ENCODE measurements around the gene ACTR5.

The ACTR5 gene

DNA sequence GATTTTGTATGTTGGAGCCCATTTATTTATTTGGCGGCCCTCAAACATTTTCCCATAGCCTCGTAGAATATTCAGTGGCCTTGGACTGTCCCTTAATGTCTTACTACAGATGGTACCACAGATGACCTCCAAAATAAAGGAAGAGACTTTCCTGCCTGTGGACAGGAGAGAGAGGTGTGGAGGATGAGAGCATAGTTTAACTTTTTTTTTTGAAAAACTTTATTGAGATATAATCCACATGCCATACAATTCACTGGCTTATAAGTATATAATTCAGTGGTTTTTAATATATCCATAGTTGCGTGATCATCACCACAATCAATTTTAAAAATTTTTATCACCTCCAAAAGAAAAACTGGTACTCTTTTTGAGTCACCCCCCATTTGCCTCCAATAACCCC, 52.6 kb downstream of the ACTR5 start:
- Histone ChIP-seq H3K27me3 (ENCODE audit: control insufficient read depth, insufficient read depth, low read length, poor library complexity, severe bottlenecking) (peaks cover 4% of the 10 kb centered on the region), H3K4me3 (ENCODE audit: insufficient read depth, low read depth, low read length) (no peak overlapping the region), H3K36me3 (ENCODE audit: control insufficient read depth, insufficient read depth, low read length) (no peaks in the 10 kb centered on the region), H3K4me1 (ENCODE audit: control insufficient read depth, insufficient read depth, low read length) (peaks cover 12% of the 10 kb centered on the region), H3K9me3 (ENCODE audit: control insufficient read depth, low read length) (no peaks in the 10 kb centered on the region), H3K27ac (ENCODE audit: insufficient read depth, low read depth, low read length, poor library complexity, severe bottlenecking) (no peak overlapping the region)
- 94 to 98% methylated on average over 3 of the region's 3 CpGs for WGBS, 2 experiments

DNA sequence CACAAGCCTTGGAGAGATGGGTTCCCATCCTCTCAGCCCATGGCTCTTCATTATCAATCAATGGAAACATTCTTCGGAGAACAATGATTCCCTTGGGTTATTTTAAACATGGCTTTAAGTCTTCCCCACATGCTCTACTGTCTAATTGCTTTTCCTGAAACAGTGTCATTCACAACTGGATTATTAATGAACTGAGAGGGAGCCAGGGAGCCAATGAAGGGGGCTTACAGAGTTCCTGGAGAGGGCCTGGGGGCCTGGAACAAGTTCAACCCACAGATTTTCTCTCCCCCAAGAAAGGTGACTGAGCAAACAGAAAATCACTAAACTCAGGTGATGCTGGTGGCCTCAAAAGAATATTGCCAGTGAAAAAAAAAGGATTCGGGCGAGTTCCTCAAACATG, 56.0 kb downstream of the ACTR5 start:
- no peaks in the 10 kb centered on the region for H3K36me3 ChIP-seq (ENCODE audit: control insufficient read depth, insufficient read depth, low read length)
- H3K27ac ChIP-seq (ENCODE audit: insufficient read depth, low read depth, low read length, poor library complexity, severe bottlenecking), result peak overlapping the region; percentile 88
- peaks cover 28% of the 10 kb centered on the region for H3K4me1 ChIP-seq (ENCODE audit: control insufficient read depth, insufficient read depth, low read length)
- no peaks in the 10 kb centered on the region for H3K9me3 ChIP-seq (ENCODE audit: control insufficient read depth, low read length)
- H3K27me3 ChIP-seq (ENCODE audit: control insufficient read depth, insufficient read depth, low read length, poor library complexity, severe bottlenecking), result peaks cover 34% of the 10 kb centered on the region
- 31 to 43% methylated on average over 3 of the region's 3 CpGs for WGBS, 2 experiments
- H3K4me3 ChIP-seq (ENCODE audit: insufficient read depth, low read depth, low read length), result no peak overlapping the region

DNA sequence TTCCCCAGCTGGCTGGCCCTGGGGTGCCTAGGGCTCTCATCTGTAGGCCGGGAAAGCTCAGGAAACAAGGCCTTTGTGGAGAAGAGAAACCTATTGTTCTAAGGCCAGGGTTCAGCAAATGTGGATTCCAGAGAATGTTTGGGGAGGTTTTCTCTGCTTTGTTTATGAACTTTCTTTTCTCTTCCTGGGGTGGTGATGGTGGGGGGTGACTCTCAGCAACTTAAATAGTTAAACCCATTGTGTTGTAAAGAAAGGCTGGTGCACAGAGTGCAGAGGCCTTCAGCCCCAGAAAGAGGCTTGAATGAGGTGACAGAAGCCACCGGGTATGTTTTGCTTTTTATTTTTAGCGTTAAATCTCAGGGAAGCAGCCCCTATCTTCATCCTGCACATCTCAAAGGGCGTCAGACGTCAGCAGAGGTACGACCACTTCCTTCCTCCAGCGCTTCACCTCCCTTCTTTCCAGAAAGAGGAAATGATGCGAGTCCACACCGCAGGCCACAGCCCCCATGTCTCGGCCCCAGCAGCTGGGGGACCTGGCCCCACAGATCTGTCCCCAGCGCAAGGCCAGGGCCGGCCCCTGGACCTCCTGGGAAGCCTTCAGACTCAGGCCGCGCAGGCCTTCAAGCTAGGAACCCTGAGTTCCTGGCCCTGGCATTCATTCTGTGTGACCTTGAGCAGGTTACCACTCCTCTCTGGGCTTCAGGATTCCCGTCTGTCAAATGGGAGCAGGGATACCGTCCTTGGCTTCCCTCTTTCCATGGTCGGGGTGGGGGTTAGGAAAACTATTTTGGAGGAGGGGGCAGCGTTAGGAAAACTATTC, 56.6 kb downstream of the ACTR5 start:
- H3K27me3 ChIP-seq (ENCODE audit: control insufficient read depth, insufficient read depth, low read length, poor library complexity, severe bottlenecking), result peaks cover 34% of the 10 kb centered on the region
- H3K4me1 ChIP-seq (ENCODE audit: control insufficient read depth, insufficient read depth, low read length), result peaks cover 28% of the 10 kb centered on the region
- WGBS, 2 experiments, result 2 to 3% methylated on average over 18 of the region's 18 CpGs
- peak overlapping the region; percentile 88 for H3K27ac ChIP-seq (ENCODE audit: insufficient read depth, low read depth, low read length, poor library complexity, severe bottlenecking)
- peak overlapping the region; percentile 59 for H3K4me3 ChIP-seq (ENCODE audit: insufficient read depth, low read depth, low read length)
- no peaks in the 10 kb centered on the region for H3K9me3 ChIP-seq (ENCODE audit: control insufficient read depth, low read length)
- no peaks in the 10 kb centered on the region for H3K36me3 ChIP-seq (ENCODE audit: control insufficient read depth, insufficient read depth, low read length)

DNA sequence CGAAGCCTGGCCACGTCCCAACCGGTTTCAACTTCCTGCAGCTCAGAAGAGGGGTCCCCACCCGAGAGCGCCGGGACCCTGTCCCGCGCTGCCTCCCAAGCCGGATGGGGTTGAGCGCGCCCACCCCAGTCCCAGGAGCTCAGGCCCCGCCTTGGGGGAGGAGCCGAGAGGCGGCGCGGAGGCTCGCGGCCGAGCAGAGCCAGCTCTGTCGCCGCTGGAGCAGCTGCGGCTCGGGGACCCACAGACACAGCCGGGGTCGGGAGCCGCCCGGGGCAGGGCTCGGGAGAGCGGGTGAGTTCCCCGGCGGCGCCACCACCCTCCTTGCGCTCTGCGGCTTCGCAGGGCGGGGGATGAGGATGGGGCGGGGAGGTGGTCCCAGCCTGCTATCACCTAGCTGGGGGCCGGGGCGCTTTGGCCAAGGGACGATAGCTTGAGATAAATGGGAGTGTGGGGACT, 57.3 kb downstream of the ACTR5 start, which contains the start of gene PPP1R16B:
TSS of gene PPP1R16B (plus strand) at position 196 of the 456 bp plus-strand sequence. CDS start 30,229 bp downstream, outside the sequence.
- H3K27ac ChIP-seq (ENCODE audit: insufficient read depth, low read depth, low read length, poor library complexity, severe bottlenecking), result peak within 1 kb of the TSS; percentile 88
- 1% methylated on average over 40 of the region's 40 CpGs for WGBS, 2 experiments
- peaks cover 28% of the 10 kb centered on the region for H3K4me1 ChIP-seq (ENCODE audit: control insufficient read depth, insufficient read depth, low read length)
- H3K36me3 ChIP-seq (ENCODE audit: control insufficient read depth, insufficient read depth, low read length), result no peaks in the 10 kb centered on the region
- peaks cover 34% of the 10 kb centered on the region for H3K27me3 ChIP-seq (ENCODE audit: control insufficient read depth, insufficient read depth, low read length, poor library complexity, severe bottlenecking)
- H3K9me3 ChIP-seq (ENCODE audit: control insufficient read depth, low read length), result no peaks in the 10 kb centered on the region
- peak within 1 kb of the TSS; percentile 59 for H3K4me3 ChIP-seq (ENCODE audit: insufficient read depth, low read depth, low read length)

DNA sequence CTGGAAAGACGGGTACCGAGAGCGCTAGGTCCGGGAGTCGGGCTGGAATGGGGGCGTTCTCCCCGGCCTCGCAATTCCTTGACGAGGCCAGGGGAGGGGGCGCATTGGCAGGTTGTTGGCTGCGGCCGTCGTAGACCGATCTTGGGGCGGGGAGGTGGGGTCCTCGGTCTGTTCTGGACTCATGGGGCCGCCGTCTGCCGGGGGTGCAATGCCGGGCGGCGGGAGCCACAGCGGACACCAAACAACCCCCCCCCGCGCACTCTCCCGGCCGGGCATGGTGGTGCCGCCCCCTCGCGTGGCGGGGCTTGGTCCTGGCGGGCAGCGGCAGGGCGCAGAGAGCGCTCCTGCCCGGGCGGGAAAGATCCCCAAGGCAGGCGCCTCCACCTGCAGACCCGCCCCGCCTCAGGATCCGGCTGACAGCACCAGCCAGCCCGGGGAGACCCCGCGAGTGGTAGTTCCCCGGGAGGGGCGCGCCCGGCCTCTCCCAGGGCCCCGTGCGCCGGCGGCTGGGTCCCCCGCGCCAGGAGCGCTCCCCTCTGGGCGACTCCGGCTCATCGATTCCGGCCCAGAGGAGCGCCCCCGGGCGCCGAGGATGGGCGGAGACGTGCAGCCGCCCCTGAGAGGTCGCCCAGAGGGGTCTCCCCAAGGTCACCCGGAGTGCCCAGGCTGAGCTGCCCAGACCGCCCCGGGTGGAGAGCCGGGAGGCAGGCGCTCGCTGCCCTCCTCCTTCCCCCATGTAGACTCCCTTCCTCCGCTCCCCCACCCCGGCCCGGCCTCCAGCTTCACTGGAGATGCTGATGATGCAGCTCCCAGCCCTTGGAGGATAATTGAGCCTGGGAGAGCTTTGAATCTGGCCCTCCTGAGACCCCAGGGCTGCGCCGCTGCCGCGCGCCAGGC, 57.9 kb downstream of the ACTR5 start:
- Histone ChIP-seq H3K27me3 (ENCODE audit: control insufficient read depth, insufficient read depth, low read length, poor library complexity, severe bottlenecking) (peaks cover 34% of the 10 kb centered on the region), H3K9me3 (ENCODE audit: control insufficient read depth, low read length) (no peaks in the 10 kb centered on the region), H3K4me3 (ENCODE audit: insufficient read depth, low read depth, low read length) (peak overlapping the region; percentile 59), H3K36me3 (ENCODE audit: control insufficient read depth, insufficient read depth, low read length) (no peaks in the 10 kb centered on the region), H3K4me1 (ENCODE audit: control insufficient read depth, insufficient read depth, low read length) (peaks cover 28% of the 10 kb centered on the region), H3K27ac (ENCODE audit: insufficient read depth, low read depth, low read length, poor library complexity, severe bottlenecking) (no peak overlapping the region)
- 0 to 1% methylated on average over 81 of the region's 81 CpGs for WGBS, 2 experiments

DNA sequence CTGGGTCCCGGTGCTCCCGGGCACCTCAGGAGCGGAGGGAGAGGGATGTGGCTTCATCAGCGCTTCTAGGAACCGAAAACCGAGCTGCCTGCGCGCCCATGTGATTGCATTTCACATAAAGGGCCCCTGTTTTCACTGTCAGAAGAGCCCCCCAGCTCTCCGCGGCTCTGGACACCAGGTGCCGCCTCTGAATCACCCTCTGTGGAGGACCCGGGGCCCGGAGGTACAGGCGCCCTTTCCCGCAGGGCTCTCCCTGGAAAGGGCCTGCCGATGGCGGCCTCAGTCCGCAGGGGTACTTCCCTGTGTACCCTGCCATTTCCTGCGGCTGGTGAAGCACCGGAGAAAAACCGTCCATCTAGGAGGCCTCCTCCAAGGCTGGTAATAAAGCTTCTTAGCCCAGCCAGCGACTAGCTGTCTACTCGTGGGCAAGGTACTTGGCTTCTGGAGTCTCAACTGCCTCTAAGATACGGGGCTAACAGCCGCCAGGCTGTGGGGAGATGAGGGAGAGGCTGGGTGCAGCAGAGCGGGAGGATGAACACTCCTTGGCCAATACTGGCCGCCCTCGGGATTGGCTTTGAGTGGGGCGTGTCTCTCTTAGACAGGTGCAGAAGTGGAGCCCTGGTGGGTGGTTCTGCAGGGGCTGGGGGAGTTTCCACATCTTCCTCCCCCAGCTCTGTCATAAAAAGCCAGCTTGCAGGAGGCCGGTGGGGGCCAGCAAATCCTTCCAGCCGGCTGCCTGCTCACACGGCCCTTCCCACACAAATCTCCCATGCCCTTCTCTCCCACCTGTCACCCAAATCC, 58.8 kb downstream of the ACTR5 start:
- H3K27me3 ChIP-seq (ENCODE audit: control insufficient read depth, insufficient read depth, low read length, poor library complexity, severe bottlenecking), result peaks cover 34% of the 10 kb centered on the region
- no peaks in the 10 kb centered on the region for H3K36me3 ChIP-seq (ENCODE audit: control insufficient read depth, insufficient read depth, low read length)
- H3K4me1 ChIP-seq (ENCODE audit: control insufficient read depth, insufficient read depth, low read length), result peaks cover 28% of the 10 kb centered on the region
- H3K27ac ChIP-seq (ENCODE audit: insufficient read depth, low read depth, low read length, poor library complexity, severe bottlenecking), result no peak overlapping the region
- H3K4me3 ChIP-seq (ENCODE audit: insufficient read depth, low read depth, low read length), result peak overlapping the region; percentile 59
- no peaks in the 10 kb centered on the region for H3K9me3 ChIP-seq (ENCODE audit: control insufficient read depth, low read length)
- 16% methylated on average over 32 of the region's 32 CpGs for WGBS, 2 experiments

DNA sequence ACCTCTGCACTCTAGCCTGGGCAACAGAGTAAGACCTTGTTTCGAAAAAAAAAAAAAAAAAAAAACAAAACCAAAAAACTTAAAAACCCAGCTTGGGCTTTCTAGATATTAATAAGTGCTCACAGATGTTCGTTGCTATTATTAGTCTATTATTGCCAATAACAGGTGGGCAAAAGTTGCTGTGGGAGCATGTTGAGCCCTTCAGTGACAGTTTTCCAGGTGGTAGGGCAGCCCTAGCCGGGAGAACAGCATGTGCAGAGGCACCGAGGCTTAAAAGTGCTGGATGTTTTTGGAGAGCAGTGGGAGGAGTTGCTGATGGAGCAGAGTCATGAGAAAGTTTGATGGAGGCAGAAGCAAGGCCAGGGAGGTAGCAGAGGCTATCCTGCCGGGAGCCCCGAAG, 61.7 kb downstream of the ACTR5 start:
- WGBS, 2 experiments, result 82 to 83% methylated on average over 6 of the region's 6 CpGs
- H3K27ac ChIP-seq (ENCODE audit: insufficient read depth, low read depth, low read length, poor library complexity, severe bottlenecking), result no peak overlapping the region
- peaks cover 15% of the 10 kb centered on the region for H3K4me1 ChIP-seq (ENCODE audit: control insufficient read depth, insufficient read depth, low read length)
- no peak overlapping the region for H3K4me3 ChIP-seq (ENCODE audit: insufficient read depth, low read depth, low read length)
- H3K27me3 ChIP-seq (ENCODE audit: control insufficient read depth, insufficient read depth, low read length, poor library complexity, severe bottlenecking), result peaks cover 34% of the 10 kb centered on the region
- H3K9me3 ChIP-seq (ENCODE audit: control insufficient read depth, low read length), result no peaks in the 10 kb centered on the region
- H3K36me3 ChIP-seq (ENCODE audit: control insufficient read depth, insufficient read depth, low read length), result no peaks in the 10 kb centered on the region

DNA sequence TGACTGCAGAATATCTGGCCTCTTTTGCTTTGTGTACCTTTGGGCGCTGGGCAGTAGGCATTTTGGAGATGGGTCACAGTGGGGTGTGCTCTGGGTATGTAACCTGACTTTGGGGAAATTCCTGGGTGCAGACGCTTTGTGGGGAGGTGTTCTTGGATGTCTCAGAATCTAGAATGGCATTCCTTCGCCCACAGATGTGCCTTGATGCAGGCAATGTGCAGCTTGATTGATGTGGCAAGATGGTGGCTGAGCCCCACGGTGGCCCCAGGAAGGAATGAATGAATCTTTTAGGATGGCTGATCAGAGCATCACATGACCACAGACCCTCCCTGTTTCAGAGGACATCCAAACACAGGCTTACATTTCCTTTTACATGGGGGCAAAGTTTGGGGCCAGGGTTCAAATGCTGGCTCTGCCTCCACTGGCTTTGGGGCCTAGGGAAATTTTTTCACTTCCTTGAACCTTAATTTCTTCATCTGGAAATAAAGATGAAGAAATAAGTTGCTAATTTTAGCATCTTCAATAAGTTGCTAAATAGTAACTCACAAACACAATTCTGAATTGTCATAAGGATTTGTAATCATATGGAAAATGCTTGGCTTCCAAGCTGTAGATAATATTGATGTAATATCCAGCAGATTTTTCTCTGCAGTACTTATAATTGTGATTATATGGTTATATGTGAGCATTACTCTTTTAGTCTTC, 62.8 kb downstream of the ACTR5 start:
- no peak overlapping the region for H3K27ac ChIP-seq (ENCODE audit: insufficient read depth, low read depth, low read length, poor library complexity, severe bottlenecking)
- H3K9me3 ChIP-seq (ENCODE audit: control insufficient read depth, low read length), result no peaks in the 10 kb centered on the region
- peaks cover 15% of the 10 kb centered on the region for H3K4me1 ChIP-seq (ENCODE audit: control insufficient read depth, insufficient read depth, low read length)
- peaks cover 28% of the 10 kb centered on the region for H3K27me3 ChIP-seq (ENCODE audit: control insufficient read depth, insufficient read depth, low read length, poor library complexity, severe bottlenecking)
- no peak overlapping the region for H3K4me3 ChIP-seq (ENCODE audit: insufficient read depth, low read depth, low read length)
- 90 to 93% methylated on average over 4 of the region's 4 CpGs for WGBS, 2 experiments
- no peaks in the 10 kb centered on the region for H3K36me3 ChIP-seq (ENCODE audit: control insufficient read depth, insufficient read depth, low read length)

DNA sequence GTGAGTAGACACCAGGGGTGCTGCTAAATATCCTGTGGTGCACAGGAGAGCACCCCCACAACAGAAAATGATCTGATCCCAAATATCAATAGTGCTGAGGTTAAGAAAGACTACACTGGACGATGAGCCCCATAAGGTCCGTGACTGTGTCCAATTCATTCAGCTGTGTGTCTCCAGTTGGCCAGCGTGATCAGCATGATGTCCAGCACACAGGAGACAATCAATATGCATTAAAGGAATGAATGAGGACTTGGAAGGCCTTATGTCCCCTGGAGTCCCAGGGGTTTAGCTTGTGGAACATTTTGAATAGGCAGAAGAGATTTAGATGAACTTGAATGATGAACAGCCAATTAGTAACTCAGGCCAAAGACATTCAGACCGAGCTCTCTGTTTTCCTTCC, 63.5 kb downstream of the ACTR5 start:
- Histone ChIP-seq H3K27me3 (ENCODE audit: control insufficient read depth, insufficient read depth, low read length, poor library complexity, severe bottlenecking) (peaks cover 21% of the 10 kb centered on the region), H3K36me3 (ENCODE audit: control insufficient read depth, insufficient read depth, low read length) (no peaks in the 10 kb centered on the region), H3K27ac (ENCODE audit: insufficient read depth, low read depth, low read length, poor library complexity, severe bottlenecking) (no peak overlapping the region), H3K9me3 (ENCODE audit: control insufficient read depth, low read length) (no peaks in the 10 kb centered on the region), H3K4me1 (ENCODE audit: control insufficient read depth, insufficient read depth, low read length) (peaks cover 14% of the 10 kb centered on the region), H3K4me3 (ENCODE audit: insufficient read depth, low read depth, low read length) (no peak overlapping the region)
- WGBS, 2 experiments, result 89 to 95% methylated on average over 4 of the region's 4 CpGs
